Vagina (tissue), 2 donors: Measurements from ENCODE around the gene YLPM1.

ENCODE experiments used
- CTCF ChIP-seq, 3 experiments: fragments of 450-650 bp in 2 of 3; fragments of 200-600 bp in 1 of 3; sonication (generic) in 1 of 3; IDR thresholded peaks; one replicate each; pipeline ENCODE4 v1.5.1; 2017 to 2019; ENCODE audit warnings: antibody characterized with exemption in 3 of 3, mild to moderate bottlenecking in 2 of 3, moderate library complexity in 2 of 3
- POLR2A ChIP-seq, 2 donors: fragments of 450-650 bp; IDR thresholded peaks; one replicate each; pipeline ENCODE4 v1.6.1; 2017; ENCODE audit warnings: antibody characterized with exemption in 2 of 2, mild to moderate bottlenecking in 2 of 2, moderate library complexity in 2 of 2
- POLR2AphosphoS5 ChIP-seq, 2 donors: sonication (generic); formaldehyde crosslinking; IDR thresholded peaks; one replicate each; pipeline ENCODE4 v1.9.0; 2017; ENCODE audit warnings: antibody characterized with exemption in 2 of 2, mild to moderate bottlenecking in 2 of 2, low read depth in 1 of 2; ENCODE audit not compliant: insufficient read depth in 1 of 2

DNA sequence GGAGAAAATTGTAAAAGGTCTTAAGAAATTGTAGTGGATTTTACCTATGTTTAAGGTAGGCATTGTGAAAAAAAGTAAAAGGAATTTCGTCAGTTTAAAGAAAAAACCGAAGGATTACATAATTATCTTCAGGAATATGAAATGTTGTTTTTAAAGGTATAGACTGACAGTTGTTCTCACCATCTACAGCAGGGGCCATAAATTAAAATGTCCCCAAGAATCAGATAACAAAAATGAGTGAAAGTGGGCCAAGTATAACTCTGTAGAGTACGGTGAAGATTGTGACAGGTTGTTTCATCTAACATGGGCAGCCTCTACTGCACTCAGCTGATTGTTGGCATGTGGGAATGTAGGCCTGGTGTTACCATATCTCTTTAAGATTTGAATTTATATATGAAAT is 38.3 kb downstream of the YLPM1 start:
- TF ChIP-seq CTCF (IDR thresholded peaks at IDR 0.05) (no peak), POLR2A (IDR thresholded peaks at IDR 0.05) (no peak), POLR2AphosphoS5 (IDR thresholded peaks at IDR 0.05; ENCODE audit: insufficient read depth in 1 of 2, low read depth in 1 of 2) (no peak)
